RWPE1 (cell line): ENCODE measurements around the gene RALGAPA1.
A peak's percentile ranks its signal among the peaks of the same experiment; 100 is the strongest.

Source experiments
- CTCF ChIA-PET: fragments of 350-600 bp; sonication (Branson Sonifier 250); formaldehyde crosslinking; extraction: SDS; loops from one replicate; lab custom pipeline; 2021; lab: Yijun Ruan, JAX
- POLR2A ChIA-PET: fragments of 400-600 bp; formaldehyde crosslinking; extraction: SDS; loops from one replicate; lab custom pipeline; 2020; ENCODE audit warnings: antibody characterized with exemption; ENCODE audit not compliant: low non-redundant PET; lab: Yijun Ruan, JAX
- DNase-seq: peaks from one replicate; pipeline ENCODE4 v3.0.0; 2012; ENCODE audit warnings: low spot score
- H3K27ac ChIP-seq: fragments of 450-650 bp; 2 replicates; pipeline ENCODE4 v1.5.1; 2017
- TF ChIP-seq, protein P1 (sequence below): fragments of 450-650 bp; conservative IDR thresholded peaks from 2 replicates; pipeline ENCODE4 v1.5.1; 2017; ENCODE audit warnings: low read depth, mild to moderate bottlenecking

The RALGAPA1 gene

DNA sequence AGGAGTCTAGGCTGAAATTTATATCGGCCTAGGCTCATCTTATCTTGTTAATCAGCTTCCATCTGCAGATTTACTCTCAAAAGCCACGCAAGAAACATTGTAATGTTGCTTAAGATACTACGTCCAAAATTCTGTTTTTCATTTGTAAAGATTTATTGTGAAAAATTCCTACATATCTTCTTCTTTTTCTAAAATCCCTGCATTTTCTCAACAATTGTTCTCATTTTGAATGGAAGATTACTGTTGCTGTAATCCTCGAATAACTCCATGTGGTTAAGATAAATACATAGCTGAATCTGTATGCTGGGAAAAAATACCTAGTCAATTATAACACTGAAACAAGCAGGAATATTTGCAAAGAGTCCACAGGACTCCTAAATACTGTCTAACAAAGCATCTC, 259.5 kb downstream of the RALGAPA1 start:
- POLR2A ChIA-PET = no interaction called here
- no peak for DNase-seq
- CTCF ChIA-PET = interaction anchor here (0.6 kb wide), 1 partner anchor 375 kb away, joined by 3 read pairs; no protein-coding TSS in a partner anchor
- H3K27ac ChIP-seq = no peak overlapping the region
- TF ChIP-seq, protein P1, sequence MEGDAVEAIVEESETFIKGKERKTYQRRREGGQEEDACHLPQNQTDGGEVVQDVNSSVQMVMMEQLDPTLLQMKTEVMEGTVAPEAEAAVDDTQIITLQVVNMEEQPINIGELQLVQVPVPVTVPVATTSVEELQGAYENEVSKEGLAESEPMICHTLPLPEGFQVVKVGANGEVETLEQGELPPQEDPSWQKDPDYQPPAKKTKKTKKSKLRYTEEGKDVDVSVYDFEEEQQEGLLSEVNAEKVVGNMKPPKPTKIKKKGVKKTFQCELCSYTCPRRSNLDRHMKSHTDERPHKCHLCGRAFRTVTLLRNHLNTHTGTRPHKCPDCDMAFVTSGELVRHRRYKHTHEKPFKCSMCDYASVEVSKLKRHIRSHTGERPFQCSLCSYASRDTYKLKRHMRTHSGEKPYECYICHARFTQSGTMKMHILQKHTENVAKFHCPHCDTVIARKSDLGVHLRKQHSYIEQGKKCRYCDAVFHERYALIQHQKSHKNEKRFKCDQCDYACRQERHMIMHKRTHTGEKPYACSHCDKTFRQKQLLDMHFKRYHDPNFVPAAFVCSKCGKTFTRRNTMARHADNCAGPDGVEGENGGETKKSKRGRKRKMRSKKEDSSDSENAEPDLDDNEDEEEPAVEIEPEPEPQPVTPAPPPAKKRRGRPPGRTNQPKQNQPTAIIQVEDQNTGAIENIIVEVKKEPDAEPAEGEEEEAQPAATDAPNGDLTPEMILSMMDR = no peak

DNA sequence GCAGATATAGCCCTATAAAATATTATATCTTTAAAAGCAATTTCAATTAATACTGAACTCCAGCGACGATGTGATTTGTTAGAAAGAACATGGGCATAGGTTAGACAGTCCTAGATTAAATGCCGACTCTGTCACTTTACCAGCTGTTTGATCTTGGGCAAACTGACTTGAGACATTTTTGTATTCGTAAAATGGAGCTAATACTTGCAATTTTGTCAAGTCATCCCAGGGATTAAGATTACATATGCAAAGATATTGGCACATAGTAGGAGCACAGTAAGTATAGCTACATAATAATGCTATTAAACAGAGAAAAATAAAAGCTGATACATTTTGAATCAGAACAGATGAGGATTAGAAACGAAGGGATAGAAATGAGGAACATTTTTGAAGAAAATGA, 266.1 kb downstream of the RALGAPA1 start:
- DNase-seq = no peak
- CTCF ChIA-PET = no interaction called here
- TF ChIP-seq, protein P1 = no peak
- H3K27ac ChIP-seq = no peak overlapping the region
- POLR2A ChIA-PET = no interaction called here

DNA sequence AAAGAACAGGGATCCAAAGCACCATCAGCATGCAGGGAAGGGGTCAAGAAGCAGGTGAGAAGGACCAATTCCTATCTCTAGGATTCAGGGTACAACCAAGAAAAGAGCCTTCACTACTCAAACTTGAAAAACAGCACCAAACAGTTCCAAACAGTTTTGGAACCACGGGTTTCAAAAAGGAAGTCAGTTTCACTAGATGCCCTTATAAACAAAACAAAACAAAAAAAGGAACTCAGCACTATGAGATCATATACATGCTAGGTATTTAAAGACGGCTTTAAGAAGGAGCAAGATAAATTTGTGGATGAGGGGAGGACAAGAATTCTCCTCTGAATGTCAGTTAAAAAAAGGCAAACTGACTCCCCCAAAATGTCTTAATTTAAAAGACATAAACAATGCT, 269.1 kb downstream of the RALGAPA1 start:
- H3K27ac ChIP-seq = no peak overlapping the region
- POLR2A ChIA-PET = no interaction called here

DNA sequence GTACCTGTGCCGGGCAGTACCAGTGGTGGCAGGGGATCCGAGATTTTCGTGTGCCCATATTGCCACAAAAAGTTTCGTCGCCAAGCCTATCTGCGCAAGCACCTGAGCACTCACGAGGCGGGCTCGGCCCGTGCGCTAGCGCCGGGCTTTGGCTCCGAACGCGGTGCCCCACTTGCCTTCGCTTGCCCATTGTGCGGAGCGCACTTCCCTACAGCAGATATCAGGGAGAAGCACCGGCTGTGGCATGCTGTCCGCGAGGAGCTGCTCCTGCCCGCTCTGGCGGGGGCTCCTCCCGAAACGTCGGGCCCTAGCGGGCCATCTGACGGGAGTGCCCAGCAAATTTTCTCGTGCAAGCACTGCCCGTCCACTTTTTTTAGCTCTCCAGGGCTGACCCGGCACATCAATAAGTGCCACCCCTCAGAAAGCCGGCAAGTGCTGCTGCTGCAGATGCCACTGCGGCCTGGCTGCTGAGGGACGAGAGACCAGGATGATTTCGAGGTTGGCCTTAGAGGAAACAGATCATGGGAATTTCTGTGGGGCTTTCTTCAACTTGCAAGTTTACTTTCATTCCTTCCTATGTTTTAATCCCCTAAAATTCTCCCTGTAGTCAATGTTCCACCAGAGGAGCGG, 273.5 kb downstream of the RALGAPA1 start:
- no peak overlapping the region for H3K27ac ChIP-seq
- no peak for DNase-seq
- POLR2A ChIA-PET = no interaction called here
- TF ChIP-seq, protein P1 = no peak
- CTCF ChIA-PET = interaction anchor here (0.5 to 1.2 kb wide), 4 partner anchors 34 to 283 kb away, joined by 3 to 7 read pairs (median 5); no protein-coding TSS in a partner anchor

More for the DNA sequence above, 269.1 kb downstream of the RALGAPA1 start:
- CTCF ChIA-PET = no interaction called here
- DNase-seq = no peak
- TF ChIP-seq, protein P1 = no peak

DNA sequence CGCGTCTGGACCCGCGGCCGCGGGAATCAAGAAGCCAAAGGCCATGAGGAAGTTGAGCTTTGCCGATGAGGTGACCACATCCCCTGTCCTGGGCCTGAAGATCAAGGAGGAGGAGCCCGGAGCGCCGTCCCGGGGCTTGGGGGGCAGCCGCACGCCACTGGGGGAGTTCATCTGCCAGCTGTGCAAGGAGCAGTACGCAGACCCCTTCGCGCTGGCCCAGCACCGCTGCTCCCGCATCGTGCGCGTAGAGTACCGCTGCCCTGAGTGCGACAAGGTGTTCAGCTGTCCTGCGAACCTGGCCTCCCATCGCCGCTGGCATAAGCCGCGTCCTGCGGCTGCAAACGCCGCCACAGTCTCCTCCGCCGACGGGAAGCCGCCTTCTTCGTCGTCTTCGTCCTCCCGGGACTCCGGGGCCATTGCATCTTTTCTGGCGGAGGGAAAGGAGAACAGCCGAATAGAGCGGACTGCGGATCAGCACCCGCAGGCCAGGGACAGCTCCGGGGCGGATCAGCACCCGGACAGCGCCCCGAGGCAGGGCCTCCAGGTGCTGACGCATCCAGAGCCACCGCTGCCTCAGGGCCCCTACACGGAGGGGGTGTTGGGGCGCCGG, 274.1 kb downstream of the RALGAPA1 start:
- CTCF ChIA-PET = interaction anchor here (0.5 to 1.2 kb wide), 3 partner anchors 33 to 283 kb away, joined by 3 to 7 read pairs (median 7); no protein-coding TSS in a partner anchor
- TF ChIP-seq, protein P1 = no peak
- DNase-seq = peak; percentile 72
- POLR2A ChIA-PET = interaction anchor here (0.6 kb wide), 1 partner anchor 279 kb away, joined by 4 read pairs; no protein-coding TSS in a partner anchor
- no peak overlapping the region for H3K27ac ChIP-seq

DNA sequence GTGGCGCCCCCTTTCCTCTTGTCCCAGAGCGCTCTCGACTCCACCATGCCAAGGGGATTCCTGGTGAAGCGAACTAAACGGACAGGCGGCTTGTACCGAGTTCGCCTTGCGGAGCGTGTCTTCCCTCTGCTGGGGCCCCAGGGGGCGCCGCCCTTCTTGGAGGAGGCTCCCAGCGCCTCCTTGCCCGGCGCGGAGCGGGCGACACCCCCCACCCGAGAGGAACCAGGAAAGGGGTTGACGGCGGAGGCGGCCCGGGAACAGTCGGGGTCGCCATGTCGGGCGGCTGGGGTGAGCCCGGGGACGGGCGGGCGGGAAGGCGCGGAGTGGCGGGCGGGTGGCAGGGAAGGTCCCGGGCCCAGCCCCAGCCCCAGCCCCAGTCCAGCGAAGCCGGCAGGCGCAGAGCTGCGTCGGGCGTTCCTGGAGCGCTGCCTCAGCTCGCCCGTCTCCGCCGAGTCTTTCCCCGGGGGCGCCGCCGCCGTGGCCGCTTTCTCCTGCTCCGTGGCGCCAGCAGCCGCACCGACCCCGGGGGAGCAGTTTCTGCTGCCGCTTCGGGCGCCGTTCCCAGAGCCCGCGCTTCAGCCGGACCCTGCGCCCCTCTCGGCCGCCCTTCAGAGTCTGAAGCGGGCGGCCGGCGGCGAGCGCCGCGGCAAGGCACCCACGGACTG, 274.8 kb downstream of the RALGAPA1 start:
- TF ChIP-seq, protein P1 = no peak
- H3K27ac ChIP-seq = no peak overlapping the region
- ChIA-PET CTCF (interaction anchor here (0.6 to 1.3 kb wide), 4 partner anchors 18 to 292 kb away, joined by 3 to 7 read pairs (median 4); partner anchors contain the start of gene BRMS1L), POLR2A (interaction anchor here (0.6 kb wide), 1 partner anchor 279 kb away, joined by 4 read pairs; no protein-coding TSS in a partner anchor)
- DNase-seq = no peak
